ENCODE measurements around the gene MYH9. TPM values are rescaled to one million over a fixed set of nuclear protein-coding genes. Genes with fewer than 3 reads are reported as not detected.

The MYH9 gene
- total RNA-seq, 1 experiment from 2014 or later, result 788 TPM

- TF ChIP-seq SIN3A (IDR thresholded peaks at IDR 0.05; ENCODE audit: borderline replicate concordance, insufficient read depth, low read depth, low read length), result no peak
- ATAC-seq, result peak; percentile 11; the same call in 1 of the 2 replicates
- no peaks in the 10 kb centered on the region for H3K27me3 ChIP-seq (ENCODE audit: control insufficient read depth, insufficient read depth, low read length)
- POLR2A ChIA-PET, result no interaction called here
- in situ Hi-C loops (cut with HindIII; ENCODE audit: low pct_unique_long_range_greater_than_20kb, low sequenced_read_pairs) (no loop called here), intact Hi-C loops (cut with micrococcal nuclease; ENCODE audit: unreplicated experiment) (loop anchor here (5.0 kb wide), 1 partner anchor 170 kb away; no protein-coding TSS in a partner anchor)
- no TSS peak for BruUV-seq (replicated peaks)
- no peaks in the 10 kb centered on the region for H3K9me3 ChIP-seq (ENCODE audit: control insufficient read depth, insufficient read depth, low read depth, low read length)
- peaks cover 21% of the 10 kb centered on the region for H3K4me1 ChIP-seq (ENCODE audit: control insufficient read depth, insufficient read depth, low read length)
- CTCF ChIA-PET, result no interaction called here
- peaks cover 33% of the 10 kb centered on the region for H3K36me3 ChIP-seq (ENCODE audit: control insufficient read depth, insufficient read depth, low read length)
- no peak for DNase-seq (ENCODE audit: low read depth, low spot score)
- no peak overlapping the region for H3K4me3 ChIP-seq (ENCODE audit: low read depth in 2 of 2, low read length in 2 of 2)
- H3K27ac ChIP-seq (ENCODE audit: low read length), result peak overlapping the region; percentile 71
Measured at GRCh38 chr22:36301851-36302250, 85.9 kb downstream of the MYH9 start.

- in situ Hi-C loops (cut with HindIII; ENCODE audit: low pct_unique_long_range_greater_than_20kb, low sequenced_read_pairs) (no loop called here), intact Hi-C loops (cut with micrococcal nuclease; ENCODE audit: unreplicated experiment) (loop anchor here (5.0 kb wide), 1 partner anchor 171 kb away; no protein-coding TSS in a partner anchor)
- Histone ChIP-seq H3K27me3 (ENCODE audit: control insufficient read depth, insufficient read depth, low read length) (no peaks in the 10 kb centered on the region), H3K27ac (ENCODE audit: low read length) (peak overlapping the region; percentile 71), H3K9me3 (ENCODE audit: control insufficient read depth, insufficient read depth, low read depth, low read length) (no peaks in the 10 kb centered on the region), H3K4me3 (ENCODE audit: low read depth in 2 of 2, low read length in 2 of 2) (no peak overlapping the region), H3K36me3 (ENCODE audit: control insufficient read depth, insufficient read depth, low read length) (peaks cover 32% of the 10 kb centered on the region), H3K4me1 (ENCODE audit: control insufficient read depth, insufficient read depth, low read length) (peaks cover 21% of the 10 kb centered on the region)
- DNase-seq (ENCODE audit: low read depth, low spot score), result no peak
- POLR2A ChIA-PET, result no interaction called here
- CTCF ChIA-PET, result interaction anchor here (0.6 kb wide), 1 partner anchor 1516 kb away, joined by 6 read pairs; no protein-coding TSS in a partner anchor
- peak; percentile 68 for ATAC-seq
- BruUV-seq (replicated peaks), result no TSS peak
- TF ChIP-seq SIN3A (IDR thresholded peaks at IDR 0.05; ENCODE audit: borderline replicate concordance, insufficient read depth, low read depth, low read length) (no peak), TCF7L2 (IDR thresholded peaks at IDR 0.05; ENCODE audit: low read depth, low read length) (no peak), POLR2AphosphoS5 (IDR thresholded peaks at IDR 0.05; ENCODE audit: low read depth, low read length) (no peak; the same call in 1 of the 2 replicates)
- TF ChIP-seq, protein P1, sequence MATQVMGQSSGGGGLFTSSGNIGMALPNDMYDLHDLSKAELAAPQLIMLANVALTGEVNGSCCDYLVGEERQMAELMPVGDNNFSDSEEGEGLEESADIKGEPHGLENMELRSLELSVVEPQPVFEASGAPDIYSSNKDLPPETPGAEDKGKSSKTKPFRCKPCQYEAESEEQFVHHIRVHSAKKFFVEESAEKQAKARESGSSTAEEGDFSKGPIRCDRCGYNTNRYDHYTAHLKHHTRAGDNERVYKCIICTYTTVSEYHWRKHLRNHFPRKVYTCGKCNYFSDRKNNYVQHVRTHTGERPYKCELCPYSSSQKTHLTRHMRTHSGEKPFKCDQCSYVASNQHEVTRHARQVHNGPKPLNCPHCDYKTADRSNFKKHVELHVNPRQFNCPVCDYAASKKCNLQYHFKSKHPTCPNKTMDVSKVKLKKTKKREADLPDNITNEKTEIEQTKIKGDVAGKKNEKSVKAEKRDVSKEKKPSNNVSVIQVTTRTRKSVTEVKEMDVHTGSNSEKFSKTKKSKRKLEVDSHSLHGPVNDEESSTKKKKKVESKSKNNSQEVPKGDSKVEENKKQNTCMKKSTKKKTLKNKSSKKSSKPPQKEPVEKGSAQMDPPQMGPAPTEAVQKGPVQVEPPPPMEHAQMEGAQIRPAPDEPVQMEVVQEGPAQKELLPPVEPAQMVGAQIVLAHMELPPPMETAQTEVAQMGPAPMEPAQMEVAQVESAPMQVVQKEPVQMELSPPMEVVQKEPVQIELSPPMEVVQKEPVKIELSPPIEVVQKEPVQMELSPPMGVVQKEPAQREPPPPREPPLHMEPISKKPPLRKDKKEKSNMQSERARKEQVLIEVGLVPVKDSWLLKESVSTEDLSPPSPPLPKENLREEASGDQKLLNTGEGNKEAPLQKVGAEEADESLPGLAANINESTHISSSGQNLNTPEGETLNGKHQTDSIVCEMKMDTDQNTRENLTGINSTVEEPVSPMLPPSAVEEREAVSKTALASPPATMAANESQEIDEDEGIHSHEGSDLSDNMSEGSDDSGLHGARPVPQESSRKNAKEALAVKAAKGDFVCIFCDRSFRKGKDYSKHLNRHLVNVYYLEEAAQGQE (IDR thresholded peaks at IDR 0.05; ENCODE audit: insufficient read depth in 1 of 2, low read depth in 2 of 2, low read length in 1 of 2), result no peak
- TF ChIP-seq, protein P2, sequence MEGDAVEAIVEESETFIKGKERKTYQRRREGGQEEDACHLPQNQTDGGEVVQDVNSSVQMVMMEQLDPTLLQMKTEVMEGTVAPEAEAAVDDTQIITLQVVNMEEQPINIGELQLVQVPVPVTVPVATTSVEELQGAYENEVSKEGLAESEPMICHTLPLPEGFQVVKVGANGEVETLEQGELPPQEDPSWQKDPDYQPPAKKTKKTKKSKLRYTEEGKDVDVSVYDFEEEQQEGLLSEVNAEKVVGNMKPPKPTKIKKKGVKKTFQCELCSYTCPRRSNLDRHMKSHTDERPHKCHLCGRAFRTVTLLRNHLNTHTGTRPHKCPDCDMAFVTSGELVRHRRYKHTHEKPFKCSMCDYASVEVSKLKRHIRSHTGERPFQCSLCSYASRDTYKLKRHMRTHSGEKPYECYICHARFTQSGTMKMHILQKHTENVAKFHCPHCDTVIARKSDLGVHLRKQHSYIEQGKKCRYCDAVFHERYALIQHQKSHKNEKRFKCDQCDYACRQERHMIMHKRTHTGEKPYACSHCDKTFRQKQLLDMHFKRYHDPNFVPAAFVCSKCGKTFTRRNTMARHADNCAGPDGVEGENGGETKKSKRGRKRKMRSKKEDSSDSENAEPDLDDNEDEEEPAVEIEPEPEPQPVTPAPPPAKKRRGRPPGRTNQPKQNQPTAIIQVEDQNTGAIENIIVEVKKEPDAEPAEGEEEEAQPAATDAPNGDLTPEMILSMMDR (IDR thresholded peaks at IDR 0.05), result peak; percentile 89
Measured at GRCh38 chr22:36301384-36301828, 86.4 kb downstream of the MYH9 start.

Measured in Panc1 (cell line).